ENCODE measurements around the gene USP36.

The USP36 gene

DNA sequence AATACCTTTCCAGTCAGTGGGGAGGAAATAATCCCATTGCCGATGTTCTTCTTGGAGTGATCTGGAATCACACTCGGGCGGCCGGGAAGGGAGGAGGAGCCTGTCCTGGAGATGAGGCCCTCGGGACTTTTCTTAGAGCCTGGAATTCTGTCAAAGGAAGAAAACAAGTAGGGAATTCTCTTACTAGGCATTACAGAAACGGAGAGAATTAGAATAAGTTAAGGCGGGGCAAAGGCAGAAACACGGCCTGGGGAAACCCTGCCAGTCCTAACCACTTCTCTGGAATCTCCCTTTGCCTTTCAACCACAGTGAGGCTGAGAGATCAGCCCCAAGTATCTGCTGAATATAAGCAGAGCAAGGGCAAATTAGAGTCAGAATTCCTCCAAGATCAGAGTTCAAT, 27.8 kb downstream of the USP36 start:
- Histone ChIP-seq H3K9me2 (replicated peaks; ENCODE audit: insufficient read depth, low read length) (no peaks in the 10 kb centered on the region), H3K27ac (ENCODE audit: low read depth, low read length) (no peak overlapping the region), H3K9ac (ENCODE audit: low read length) (no peak overlapping the region), H3K27me3 (ENCODE audit: low read length) (no peaks in the 10 kb centered on the region), H3K79me2 (ENCODE audit: insufficient read depth, low read length) (no peaks in the 10 kb centered on the region), H3K4me3 (ENCODE audit: insufficient read depth, low read length, poor library complexity, severe bottlenecking) (no peak overlapping the region), H3K9me3 (ENCODE audit: insufficient read depth, low read length) (no peaks in the 10 kb centered on the region), H3K36me3 (ENCODE audit: low read length) (peaks cover 11% of the 10 kb centered on the region), H3K4me2 (ENCODE audit: low read depth, low read length, poor library complexity, severe bottlenecking) (no peak overlapping the region), H4K20me1 (ENCODE audit: low read depth, low read length) (no peaks in the 10 kb centered on the region), H3F3A (ENCODE audit: insufficient read depth) (no peaks in the 10 kb centered on the region), H2AFZ (ENCODE audit: low read depth, low read length, severe bottlenecking) (no peak overlapping the region)
- TF ChIP-seq EZH2phosphoT487 (conservative IDR thresholded peaks at IDR 0.05; ENCODE audit: low read length) = no peak

DNA sequence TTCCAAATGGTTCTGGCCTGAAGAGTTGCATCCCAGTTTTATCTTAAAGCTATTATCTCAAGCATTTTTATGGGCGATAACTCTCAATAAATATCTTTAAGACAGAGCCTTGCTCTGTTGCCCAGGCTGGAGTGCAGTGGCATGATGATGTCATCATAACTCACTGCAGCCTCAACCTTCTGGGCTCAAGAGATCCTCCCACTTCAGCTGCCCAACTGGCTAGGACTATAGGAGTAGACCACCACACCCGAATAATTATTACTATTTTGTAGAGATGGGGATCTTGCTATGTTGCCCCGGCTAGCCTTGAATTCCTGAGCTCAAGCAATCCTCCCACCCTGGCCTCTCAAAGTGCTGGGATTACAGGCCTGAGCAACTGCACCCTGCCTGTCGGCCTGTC, 32.5 kb downstream of the USP36 start:
- H3K79me2 ChIP-seq (ENCODE audit: insufficient read depth, low read length) = no peaks in the 10 kb centered on the region
- H3K9me2 ChIP-seq (replicated peaks; ENCODE audit: insufficient read depth, low read length) = no peaks in the 10 kb centered on the region
- H3K36me3 ChIP-seq (ENCODE audit: low read length) = peaks cover 13% of the 10 kb centered on the region
- no peak overlapping the region for H3K27ac ChIP-seq (ENCODE audit: low read depth, low read length)
- no peaks in the 10 kb centered on the region for H3K9me3 ChIP-seq (ENCODE audit: insufficient read depth, low read length)
- H3K4me2 ChIP-seq (ENCODE audit: low read depth, low read length, poor library complexity, severe bottlenecking) = no peak overlapping the region
- H3K4me3 ChIP-seq (ENCODE audit: insufficient read depth, low read length, poor library complexity, severe bottlenecking) = no peak overlapping the region
- H3K9ac ChIP-seq (ENCODE audit: low read length) = no peak overlapping the region
- no peaks in the 10 kb centered on the region for H3F3A ChIP-seq (ENCODE audit: insufficient read depth)
- no peaks in the 10 kb centered on the region for H4K20me1 ChIP-seq (ENCODE audit: low read depth, low read length)
- TF ChIP-seq EZH2phosphoT487 (conservative IDR thresholded peaks at IDR 0.05; ENCODE audit: low read length) = no peak
- TF ChIP-seq, protein P1, sequence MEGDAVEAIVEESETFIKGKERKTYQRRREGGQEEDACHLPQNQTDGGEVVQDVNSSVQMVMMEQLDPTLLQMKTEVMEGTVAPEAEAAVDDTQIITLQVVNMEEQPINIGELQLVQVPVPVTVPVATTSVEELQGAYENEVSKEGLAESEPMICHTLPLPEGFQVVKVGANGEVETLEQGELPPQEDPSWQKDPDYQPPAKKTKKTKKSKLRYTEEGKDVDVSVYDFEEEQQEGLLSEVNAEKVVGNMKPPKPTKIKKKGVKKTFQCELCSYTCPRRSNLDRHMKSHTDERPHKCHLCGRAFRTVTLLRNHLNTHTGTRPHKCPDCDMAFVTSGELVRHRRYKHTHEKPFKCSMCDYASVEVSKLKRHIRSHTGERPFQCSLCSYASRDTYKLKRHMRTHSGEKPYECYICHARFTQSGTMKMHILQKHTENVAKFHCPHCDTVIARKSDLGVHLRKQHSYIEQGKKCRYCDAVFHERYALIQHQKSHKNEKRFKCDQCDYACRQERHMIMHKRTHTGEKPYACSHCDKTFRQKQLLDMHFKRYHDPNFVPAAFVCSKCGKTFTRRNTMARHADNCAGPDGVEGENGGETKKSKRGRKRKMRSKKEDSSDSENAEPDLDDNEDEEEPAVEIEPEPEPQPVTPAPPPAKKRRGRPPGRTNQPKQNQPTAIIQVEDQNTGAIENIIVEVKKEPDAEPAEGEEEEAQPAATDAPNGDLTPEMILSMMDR (IDR thresholded peaks at IDR 0.05; ENCODE audit: insufficient read depth, low read length, poor library complexity, severe bottlenecking) = no peak
- H3K27me3 ChIP-seq (ENCODE audit: low read length) = no peaks in the 10 kb centered on the region
- H2AFZ ChIP-seq (ENCODE audit: low read depth, low read length, severe bottlenecking) = no peak overlapping the region

- Histone ChIP-seq H3K9me3 (ENCODE audit: insufficient read depth, low read length) (no peaks in the 10 kb centered on the region), H3K4me3 (ENCODE audit: insufficient read depth, low read length, poor library complexity, severe bottlenecking) (no peak overlapping the region), H3K27ac (ENCODE audit: low read depth, low read length) (no peak overlapping the region), H3F3A (ENCODE audit: insufficient read depth) (no peaks in the 10 kb centered on the region), H3K9ac (ENCODE audit: low read length) (no peak overlapping the region), H3K27me3 (ENCODE audit: low read length) (no peaks in the 10 kb centered on the region), H3K4me2 (ENCODE audit: low read depth, low read length, poor library complexity, severe bottlenecking) (no peak overlapping the region), H3K79me2 (ENCODE audit: insufficient read depth, low read length) (no peaks in the 10 kb centered on the region), H3K36me3 (ENCODE audit: low read length) (peaks cover 13% of the 10 kb centered on the region), H2AFZ (ENCODE audit: low read depth, low read length, severe bottlenecking) (no peak overlapping the region), H3K9me2 (replicated peaks; ENCODE audit: insufficient read depth, low read length) (no peaks in the 10 kb centered on the region), H4K20me1 (ENCODE audit: low read depth, low read length) (no peaks in the 10 kb centered on the region)
- no peak for TF ChIP-seq EZH2phosphoT487 (conservative IDR thresholded peaks at IDR 0.05; ENCODE audit: low read length)
- TF ChIP-seq, protein P1 (IDR thresholded peaks at IDR 0.05; ENCODE audit: insufficient read depth, low read length, poor library complexity, severe bottlenecking) = no peak
Measured at GRCh38 chr17:78806451-78806850, 34.2 kb downstream of the USP36 start.

- H3K9me3 ChIP-seq (ENCODE audit: insufficient read depth, low read length) = no peaks in the 10 kb centered on the region
- TF ChIP-seq EZH2phosphoT487 (conservative IDR thresholded peaks at IDR 0.05; ENCODE audit: low read length) = no peak
- TF ChIP-seq, protein P1 (IDR thresholded peaks at IDR 0.05; ENCODE audit: insufficient read depth, low read length, poor library complexity, severe bottlenecking) = no peak
- no peaks in the 10 kb centered on the region for H3K9me2 ChIP-seq (replicated peaks; ENCODE audit: insufficient read depth, low read length)
- no peaks in the 10 kb centered on the region for H3K27me3 ChIP-seq (ENCODE audit: low read length)
- H3K27ac ChIP-seq (ENCODE audit: low read depth, low read length) = no peak overlapping the region
- H3K4me2 ChIP-seq (ENCODE audit: low read depth, low read length, poor library complexity, severe bottlenecking) = no peak overlapping the region
- H2AFZ ChIP-seq (ENCODE audit: low read depth, low read length, severe bottlenecking) = no peak overlapping the region
- no peaks in the 10 kb centered on the region for H3F3A ChIP-seq (ENCODE audit: insufficient read depth)
- no peaks in the 10 kb centered on the region for H4K20me1 ChIP-seq (ENCODE audit: low read depth, low read length)
- H3K4me3 ChIP-seq (ENCODE audit: insufficient read depth, low read length, poor library complexity, severe bottlenecking) = no peak overlapping the region
- H3K36me3 ChIP-seq (ENCODE audit: low read length) = peaks cover 10% of the 10 kb centered on the region
- no peaks in the 10 kb centered on the region for H3K79me2 ChIP-seq (ENCODE audit: insufficient read depth, low read length)
- no peak overlapping the region for H3K9ac ChIP-seq (ENCODE audit: low read length)
Measured at GRCh38 chr17:78805301-78805700, 35.3 kb downstream of the USP36 start.

All from SU-DHL-6 (cell line).